Amniotic epithelial cell (primary cell): ENCODE results near the gene ASAP3.

ENCODE experiments used
- DNase-seq: peaks from one replicate; pipeline ENCODE4 v3.0.0-alpha.2; 2010; ENCODE audit warnings: low read depth

Gene ASAP3

DNA sequence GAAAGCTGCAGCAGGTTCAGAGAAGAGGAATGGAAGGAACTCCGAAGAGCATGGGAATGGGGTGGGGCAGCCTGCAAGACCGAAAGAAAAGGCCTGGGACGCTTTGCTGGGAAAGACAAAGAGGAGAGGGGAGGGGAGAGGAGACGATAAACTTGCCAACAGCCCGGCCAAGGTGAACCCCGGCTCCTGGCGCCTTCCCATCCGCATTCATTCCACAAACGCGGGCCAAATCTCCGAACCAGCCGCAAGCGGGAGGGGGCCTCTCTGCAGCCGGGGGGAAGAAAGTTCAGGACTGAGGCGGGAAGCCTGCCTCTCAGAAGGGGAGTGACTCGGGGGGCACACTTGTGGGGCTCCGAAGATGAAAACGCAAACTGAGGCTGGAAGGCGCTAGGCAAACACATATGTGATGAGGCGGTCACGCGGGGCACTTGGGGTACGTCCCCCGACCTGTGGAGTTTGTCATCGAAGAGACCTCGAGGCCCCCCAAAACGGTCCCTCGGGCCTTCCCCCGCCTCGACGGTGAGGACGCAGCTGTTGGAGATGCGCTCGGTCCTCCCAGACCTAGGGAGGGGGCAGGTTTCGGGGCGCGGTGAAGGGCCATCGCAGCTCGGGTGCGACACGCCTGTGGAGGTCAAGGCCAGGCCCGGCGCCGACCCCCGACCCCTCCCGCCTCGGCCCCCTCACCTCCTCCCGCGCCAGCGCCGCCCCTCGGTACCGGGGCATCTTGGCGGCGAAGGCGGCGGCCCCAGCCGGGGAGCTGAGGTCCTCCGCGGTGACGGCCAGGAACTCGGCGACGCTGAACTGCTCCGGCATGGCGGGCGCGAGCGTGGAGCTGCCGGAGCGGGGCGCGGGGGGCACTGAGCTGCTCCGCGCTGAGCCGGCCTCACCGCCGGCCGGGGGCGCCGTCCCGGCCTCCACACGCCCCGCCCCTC, at the start of gene ASAP3:
Gene ASAP3, minus strand, starts transcription at position 859 of the 932 bp plus-strand sequence. Its CDS starts 46 bp downstream, at position 813.
- peak; percentile 46 for DNase-seq

DNA sequence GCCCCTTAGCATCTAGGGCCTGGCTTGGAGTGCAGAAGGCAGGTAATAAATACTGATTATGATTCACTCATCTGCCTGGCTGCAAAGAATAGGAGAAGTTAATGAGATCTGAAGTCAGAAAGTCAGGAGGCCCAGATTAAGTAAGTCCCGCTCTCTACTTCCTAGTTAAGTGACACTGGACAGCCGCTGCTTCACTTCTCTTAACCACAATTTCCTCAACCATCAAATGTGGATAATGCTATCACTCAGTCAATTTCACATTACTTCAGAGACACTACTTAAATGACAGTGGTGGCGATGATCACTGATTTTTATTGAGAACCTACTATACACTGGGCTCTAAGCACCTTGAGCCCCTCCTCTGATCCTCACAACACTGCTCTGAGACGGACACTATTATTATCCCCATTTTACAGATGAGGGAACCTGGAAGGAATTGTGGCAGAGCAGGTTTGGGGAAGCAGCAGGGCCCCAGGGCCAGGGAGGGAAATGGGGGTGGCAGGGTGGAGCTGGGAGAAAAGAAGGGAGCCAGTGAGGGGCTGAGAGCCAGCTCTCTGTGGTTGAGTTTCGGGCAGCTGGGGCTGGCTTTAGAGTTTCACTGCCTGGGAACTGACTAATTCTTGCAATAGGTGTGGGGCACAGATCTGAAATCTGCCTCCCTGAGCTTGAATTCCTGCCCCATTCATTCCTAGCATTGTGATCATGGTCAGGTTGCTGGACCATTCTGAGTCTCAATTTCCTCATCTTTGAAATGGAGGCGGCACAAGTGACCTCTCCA, 49.5 kb upstream of the ASAP3 start:
- DNase-seq, result no peak

DNA sequence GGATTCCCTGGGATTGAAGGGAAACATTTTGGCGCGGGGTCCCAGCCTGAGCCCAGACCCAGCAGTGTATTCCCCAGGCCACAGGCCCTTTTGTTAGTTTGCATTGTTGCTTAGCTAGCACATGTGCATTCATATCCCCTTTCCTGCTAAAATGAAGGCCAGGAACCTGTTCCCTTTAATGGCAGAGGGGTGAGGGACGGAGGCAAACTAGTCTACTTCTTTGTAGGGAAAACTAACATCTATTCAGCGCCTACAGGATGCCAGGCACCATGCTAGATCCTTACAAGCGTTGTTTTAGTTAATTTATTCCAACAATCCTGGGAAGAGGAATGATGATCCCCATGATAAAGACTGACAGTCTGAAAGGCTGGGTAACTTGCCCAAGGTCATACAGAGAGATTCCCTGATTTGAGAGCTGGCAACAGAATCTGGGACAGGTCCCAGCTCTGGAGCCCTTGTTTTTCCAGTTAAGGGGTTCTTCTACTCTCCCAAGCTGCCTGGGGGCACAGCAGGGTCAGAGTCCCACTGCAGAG, 47.6 kb upstream of the ASAP3 start:
- no peak for DNase-seq

DNA sequence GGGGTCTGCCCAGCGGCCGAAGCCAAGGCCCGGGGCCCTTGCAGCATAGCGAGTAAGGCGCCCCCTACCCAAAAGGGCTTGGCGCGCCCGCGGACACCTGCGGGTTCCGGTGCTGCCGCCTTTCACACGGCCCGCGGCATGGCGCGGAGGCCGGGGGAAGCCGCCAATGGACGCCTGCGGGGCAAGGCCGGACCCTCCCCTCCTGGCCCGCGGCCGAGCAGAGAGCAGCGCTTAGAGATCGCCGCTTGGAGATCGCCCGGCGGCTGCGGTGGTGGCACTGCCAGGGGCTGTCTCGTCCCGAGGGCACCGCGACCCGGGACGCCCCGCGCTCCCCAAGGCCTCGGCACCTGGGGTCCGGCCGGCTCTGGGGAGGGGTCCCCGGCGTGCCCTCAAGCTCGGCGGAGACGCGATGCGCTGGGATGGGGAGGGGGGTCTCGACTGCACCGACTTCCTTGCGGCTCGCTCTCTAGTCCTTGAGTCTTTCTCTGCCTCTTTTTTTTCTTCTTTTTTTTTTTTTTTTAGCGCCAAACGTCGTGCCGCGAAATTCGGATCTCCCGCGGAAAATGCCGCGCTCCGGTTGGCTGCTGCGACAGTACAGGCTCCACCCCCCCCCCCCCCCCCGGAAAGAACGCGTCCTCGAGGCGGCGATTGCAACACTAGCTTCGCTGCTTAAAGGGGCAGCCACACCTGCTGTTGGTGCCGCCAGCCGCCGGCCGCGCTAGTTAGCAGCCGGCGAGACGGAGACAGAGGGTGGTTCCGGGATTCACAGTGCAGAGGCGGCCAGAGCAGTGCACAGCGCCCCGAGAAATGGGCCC, 47.0 kb upstream of the ASAP3 start, which contains the start of gene E2F2:
Gene E2F2, minus strand, starts transcription at position 487 of the 815 bp plus-strand sequence. Its CDS starts 440 bp downstream, at position 47.
- DNase-seq, result peak; percentile 78

DNA sequence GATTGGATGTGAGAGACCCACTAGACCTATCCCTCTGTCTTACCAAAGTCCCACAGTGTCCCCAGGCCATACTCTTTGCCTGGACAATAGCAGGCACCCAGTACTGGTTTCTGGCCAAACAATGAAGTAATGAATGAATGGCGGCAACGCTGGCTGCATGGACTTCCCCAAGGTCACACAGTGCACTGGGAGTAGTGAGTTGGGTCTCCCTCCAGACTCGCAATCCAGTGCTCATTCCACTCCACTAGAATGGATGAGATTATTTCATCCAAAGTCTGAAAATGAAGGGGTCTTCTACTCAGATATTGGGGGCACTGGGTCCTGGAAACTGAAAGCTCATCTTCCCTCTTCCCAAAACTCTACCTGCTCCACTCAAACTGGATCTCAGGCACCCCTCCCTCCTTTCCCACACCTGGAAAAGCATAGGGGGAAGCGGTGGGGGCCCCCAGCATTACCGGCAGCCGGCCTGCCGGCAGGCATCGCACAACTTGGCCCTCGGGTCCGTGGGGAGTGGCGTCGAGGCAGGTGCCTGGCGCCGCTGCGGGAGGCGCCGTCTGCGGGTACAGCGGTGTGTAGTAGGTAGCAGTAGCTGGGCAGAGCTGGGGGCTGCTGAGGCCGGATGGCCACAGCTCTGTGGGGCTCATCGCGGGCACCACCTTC, 46.2 kb upstream of the ASAP3 start:
- DNase-seq, result no peak

DNA sequence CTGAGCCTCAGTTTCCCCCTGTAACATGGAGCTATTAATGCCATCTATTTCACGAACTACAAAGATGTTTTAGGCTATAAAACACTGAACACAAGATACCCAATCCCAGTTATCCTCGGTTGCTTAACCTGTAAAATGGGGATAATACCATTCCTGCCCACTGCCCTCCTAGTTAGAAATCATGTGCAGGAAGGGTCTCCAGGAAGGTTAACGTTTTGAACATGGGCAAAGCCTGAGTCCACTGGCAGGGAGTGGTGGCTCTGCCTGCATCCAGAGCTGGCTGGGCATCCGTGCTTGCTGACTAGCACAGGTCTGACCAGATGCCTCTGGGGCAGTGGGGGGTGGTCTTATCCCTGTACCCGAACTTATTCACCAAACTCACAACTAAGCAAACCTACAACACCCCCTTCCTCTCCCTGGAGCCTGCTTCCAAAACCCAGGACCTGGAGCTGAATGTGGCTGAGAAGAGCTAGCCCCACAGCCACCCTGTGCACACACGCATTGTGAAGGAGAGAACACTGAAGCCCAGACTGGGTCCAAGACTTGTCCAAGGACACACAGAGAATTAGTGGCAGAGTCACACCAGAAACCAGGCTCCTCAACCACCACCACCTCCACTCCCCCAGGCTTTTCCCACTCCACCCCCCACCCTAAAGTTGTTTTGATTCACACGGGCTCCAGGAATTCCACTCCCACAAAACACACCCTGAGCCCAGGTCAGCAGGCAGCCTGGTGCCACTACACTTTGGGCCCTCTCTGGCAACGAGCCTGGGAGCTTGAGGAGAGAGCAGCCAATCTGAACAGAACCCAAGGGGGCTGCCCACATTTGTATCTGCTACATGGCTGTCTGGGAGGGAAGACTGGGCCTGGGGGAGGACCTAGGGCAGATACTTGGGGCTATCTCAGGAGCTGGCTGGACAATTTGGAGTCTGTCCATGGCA, 45.4 kb upstream of the ASAP3 start:
- DNase-seq, result no peak

DNA sequence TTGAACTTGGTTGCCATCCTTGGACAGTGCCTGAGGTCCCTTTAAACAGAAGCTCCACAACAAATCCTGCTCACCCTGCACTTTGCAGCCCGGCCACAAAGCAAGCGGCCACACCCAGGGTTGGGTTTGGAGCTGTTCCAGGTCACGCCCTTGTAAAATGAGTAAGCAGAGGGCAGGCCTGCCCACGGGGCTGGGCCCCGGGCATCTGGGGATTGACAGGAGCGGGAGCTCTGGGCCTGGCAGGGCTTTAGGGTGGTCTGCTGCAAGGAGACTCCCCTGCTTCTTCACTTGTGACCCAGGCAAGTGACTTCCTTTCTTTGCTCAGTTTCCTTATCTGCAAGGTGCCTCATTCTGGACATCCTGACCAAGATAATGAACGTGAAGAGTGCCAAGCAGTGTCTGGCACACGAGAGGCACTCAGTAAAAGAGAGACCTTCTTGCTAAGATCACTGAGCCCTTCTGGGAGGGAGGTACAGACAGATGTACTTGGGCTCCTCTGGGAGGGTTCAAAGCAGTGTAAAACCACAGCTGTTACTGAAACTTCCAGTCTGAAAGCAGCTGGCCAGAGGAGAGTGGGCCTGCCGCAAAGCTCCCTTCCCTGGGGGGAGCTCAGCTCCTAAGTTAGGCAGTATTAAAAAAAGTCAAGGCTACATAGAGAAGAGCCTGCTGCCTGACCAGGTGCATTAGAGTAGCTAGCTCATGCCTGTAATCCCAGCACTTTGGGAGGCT, 44.4 kb upstream of the ASAP3 start:
- peak; percentile 73 for DNase-seq

DNA sequence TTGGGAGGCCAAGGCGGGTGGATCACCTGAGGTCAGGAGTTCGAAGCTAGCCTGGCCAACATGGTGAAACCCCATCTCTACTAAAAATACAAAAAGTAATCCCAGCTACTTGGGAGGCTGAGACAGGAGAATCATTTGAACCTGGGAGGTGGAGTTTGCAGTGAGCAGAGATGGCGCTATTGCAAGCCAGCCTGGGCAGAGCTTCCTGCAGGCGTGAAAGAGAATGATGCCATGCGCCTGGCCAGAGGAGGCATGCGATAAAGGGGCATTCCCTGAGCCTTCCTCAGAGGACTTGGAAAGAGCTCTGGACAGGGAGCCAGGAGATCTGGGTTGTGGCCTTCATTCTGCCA, 43.9 kb upstream of the ASAP3 start:
- DNase-seq, result no peak

DNA sequence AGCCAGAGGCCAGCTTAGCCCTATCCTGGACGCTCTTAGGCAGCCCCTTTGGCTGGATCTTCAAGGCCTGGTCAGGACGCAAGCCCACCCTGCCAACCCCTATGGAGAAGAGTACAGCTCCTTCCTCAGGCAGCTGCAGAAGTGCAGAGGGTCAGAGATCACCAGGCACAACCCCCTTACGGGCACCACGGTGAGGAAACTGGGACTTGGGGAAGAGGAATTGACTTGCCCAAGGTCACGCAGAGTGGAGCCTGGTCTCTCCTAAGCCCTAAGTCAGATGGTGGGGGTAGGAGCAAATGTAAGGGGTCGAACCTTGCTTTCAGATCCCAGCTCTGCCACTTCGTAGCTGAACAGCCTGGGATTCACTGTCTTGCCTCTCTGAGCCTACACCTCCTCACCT, 43.4 kb upstream of the ASAP3 start:
- DNase-seq, result no peak

DNA sequence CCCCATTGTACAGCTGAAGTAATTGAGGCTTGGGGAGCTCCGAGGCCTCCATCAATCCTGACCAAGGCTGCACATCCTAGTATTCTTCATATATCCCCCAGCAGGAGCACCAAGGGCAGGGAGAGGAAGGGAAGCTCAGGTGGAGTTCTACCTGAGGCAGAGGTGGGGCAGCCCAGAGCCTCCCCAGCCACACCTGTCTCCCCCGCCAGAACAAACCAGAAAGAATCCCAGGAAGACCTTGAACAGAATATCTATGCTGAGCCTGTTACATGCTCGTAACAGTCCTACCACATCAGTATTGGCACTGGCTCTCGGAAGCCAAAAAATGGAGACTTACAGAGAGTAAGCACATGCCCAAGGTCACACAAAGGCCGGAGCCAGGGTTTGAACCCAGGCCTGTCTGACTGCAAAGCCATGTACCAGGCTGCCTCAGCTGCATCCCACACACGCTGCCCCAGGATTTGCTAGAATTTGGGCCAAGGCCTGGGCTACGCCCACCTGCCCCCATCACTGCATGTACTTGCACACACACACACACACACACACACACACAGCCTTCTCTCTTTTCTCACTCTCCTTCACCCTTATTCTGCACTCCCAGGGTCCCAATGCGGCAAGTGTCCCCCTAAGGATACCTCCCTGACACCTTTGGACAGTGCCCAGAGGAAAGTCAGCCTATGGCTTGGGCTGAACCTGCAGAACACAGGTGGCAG, 42.5 kb upstream of the ASAP3 start:
- DNase-seq, result no peak

DNA sequence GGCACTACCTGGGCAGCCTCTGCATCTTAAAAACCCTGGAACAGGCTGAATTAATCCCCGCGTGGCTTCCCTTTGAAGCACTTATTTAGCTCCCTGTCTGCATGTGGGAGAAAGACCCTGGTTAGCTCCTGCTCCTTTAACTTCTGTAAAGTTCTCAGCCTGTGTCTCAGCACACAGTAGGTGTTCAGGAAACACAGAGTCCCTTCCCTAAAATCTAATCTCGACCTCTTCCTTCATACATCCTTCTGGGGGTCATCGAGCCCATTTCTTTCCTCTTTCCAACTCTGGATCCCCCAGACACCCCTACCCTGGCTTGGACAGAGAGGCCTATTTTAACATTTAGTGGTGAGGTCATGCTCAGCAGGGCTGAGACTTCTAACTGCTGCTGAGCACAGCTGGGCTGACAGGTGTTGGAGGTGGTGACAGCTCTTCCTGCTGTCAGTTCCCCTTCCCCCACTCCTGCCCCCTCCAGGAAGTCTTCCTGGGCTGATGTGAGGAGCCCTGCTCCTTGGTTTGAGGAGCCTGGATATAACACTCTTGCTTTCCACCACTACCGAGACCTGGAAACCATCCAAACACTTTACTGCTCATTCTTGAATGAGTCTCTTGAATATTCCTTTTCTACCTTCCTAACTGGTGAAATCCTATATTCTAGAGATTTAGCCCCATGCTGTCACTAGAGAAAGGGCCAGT, 41.7 kb upstream of the ASAP3 start:
- DNase-seq, result no peak

DNA sequence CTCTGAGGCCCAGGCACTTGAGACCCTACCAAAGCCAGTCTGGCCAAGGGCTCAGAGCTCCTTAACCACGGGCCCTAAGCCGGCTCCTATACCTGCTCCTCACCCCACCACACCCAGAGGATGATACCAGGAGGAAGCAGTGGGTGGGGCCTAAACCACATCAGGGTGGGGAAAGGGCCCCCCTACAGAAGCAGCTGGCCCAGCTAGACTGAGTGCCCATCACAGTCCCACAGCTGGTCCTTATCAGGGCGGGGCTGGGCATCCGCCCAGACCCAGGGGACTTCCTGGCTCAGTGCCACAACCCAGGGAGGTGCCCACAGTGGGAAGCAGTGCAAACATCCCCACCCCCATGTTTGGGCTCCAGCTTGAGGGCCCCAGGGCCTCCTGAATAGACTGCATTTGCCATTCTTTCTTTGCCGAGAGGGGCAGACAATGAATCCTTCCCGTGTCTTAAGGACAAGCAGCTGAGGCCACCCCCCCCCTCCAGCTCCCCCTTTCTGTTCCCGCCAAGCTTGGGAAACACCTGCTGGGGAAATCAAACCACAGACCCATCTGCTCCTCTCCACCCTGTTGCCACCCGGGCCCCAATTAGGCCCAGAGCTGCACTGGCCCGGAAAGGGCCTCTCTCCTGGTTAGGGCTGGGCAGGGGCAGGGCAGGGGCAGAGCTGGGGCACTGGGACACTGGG, 40.9 kb upstream of the ASAP3 start:
- no peak for DNase-seq

DNA sequence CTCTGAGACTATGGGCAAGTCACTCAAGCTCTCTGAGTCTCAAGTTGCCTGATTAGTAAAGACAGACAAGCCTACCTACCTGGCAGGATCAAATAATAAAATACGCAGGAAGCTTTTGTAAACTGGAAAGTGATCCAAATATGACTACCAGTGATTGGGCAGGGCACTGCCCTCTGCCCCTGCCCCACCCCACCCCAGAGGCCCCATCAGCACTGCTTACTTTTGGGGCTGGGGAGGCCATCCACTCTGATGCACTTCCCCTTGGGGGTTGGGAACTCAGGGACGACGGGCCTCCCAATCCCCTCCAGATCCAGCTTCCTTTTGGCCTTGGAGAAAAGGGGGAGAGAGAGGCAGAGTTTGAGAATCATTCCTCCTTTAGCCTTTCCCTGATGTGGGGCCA, 40.2 kb upstream of the ASAP3 start:
- no peak for DNase-seq

DNA sequence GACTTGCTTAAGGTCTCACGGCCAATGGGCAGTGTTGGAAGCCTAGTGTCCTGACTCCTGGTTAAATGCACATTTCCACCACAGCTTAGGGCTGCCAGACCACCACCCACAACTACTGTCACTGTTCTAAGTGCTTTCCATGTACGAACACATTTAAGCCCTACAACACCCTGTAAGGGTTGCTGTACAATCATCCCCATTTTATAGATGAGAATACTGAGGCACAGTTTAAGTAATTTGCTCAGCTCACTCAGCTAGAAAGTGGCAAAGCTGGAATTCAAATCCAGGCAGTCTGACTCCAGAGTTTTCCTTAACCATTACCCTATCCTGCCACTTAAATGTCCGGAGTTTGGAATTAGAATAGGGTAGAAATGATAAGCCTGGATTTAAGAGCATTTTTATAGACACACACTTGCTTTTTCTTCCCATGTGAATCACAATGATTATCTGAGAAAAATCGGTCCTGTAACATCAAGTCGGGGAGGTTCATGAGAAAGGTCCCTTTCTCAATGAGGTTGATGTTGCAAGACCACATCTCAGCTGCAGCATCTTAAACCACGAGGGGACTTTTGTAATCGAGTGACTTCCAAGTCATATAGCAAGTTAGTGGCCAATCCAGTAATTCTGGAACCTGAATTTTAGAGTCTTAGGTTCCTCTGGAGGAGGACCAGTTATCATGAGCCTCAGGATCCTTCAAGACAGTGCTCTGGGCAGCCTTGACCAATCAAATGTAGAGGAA, 38.4 kb upstream of the ASAP3 start:
- peak; percentile 44 for DNase-seq

DNA sequence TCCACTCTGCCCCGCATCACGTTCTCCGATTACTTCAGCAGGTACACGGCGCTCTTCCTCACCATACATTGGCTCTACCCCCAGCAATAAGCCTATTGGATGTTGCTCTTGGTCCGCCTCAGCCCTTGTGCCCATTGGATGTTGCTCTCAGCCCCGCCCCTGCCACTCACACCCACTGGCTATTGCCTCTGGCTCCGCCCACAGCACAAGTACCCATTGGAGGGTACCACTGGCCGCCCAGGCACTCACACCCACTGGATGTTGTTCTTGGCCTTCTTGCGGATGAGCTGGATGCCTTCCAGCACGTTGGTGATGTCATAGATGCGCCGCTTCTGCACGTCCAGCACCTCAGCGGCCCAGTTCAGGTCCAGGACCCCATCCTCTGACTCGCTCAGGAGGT, 37.6 kb upstream of the ASAP3 start:
- no peak for DNase-seq

DNA sequence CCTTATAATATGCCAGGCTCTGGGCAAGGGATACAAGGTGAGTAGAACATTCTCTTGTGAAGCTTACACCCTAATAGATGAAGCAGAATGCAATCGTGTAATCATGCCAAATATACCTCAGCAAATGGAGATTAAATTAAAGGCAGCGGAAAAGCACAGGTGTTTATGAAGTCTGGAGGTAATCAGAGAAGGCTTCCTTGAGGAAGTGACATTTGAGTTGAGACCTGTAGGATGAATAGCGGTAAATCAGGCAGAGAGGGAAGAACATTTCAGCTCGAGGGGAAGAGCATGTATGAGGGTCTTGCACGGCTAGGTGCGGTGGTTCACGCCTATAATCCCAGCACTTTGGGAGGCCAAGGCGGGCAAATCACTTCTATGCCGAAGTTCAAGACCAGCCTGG, 33.6 kb upstream of the ASAP3 start:
- no peak for DNase-seq

DNA sequence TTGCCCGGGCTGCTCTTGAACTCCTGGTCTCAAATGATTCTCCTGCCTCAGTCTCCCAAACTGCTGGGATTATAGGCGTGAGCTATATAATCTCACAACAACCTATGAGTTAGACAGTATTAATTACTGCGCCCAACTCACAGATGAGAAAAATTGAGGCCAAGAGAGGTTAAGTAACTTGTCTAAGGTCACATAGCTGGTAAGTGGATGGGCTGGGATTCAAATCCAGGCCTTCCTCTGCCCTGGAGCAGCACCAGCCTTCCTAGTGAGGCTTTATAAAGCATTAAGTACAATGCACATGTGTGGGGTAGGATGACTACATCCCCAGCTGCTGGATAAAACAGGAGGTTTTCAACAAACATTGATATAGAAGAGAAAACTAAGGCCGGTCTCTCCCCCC, 31.9 kb upstream of the ASAP3 start:
- no peak for DNase-seq
